ENCODE data around the gene TTLL11. TPM values are rescaled to one million over a fixed set of nuclear protein-coding genes. Genes with fewer than 3 reads are reported as not detected.
"Not testable (repeated sequence)": the region's sequence is repeated elsewhere in the genome, so short reads cannot be mapped to it uniquely, and the experiment has no call there.

Gene TTLL11
- polyA plus RNA-seq, 3 donors from 2014 or later = 3.1 to 8.3 (median 5.6) TPM

DNA sequence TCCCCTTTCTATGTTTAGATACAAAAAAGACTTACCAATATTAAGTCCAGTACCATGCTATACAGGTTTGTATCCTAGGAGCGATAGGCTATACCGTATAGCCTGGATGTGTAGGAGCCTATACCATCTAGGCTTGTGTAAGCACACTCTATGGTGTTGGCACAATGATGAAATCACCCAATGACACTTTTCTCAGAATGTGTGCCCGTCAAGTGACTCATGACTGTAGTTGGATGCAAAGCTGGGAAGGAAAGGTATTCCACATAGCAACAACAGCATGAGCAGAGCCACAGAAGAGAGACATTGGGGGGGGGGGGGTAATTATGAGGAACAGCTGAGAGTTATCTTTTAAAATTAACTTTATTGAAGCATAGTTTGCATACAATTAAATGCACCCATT, 63.2 kb downstream of the TTLL11 start:
- peaks cover 14 to 25% (median 17%) of the 10 kb centered on the region in 3 donors for H3K36me3 Mint-ChIP-seq
- H3K9me3 Mint-ChIP-seq = no peaks in the 10 kb centered on the region
- H3K4me1 Mint-ChIP-seq = no peaks in the 10 kb centered on the region
- no peak overlapping the region for H3K4me3 Mint-ChIP-seq
- H3K27me3 Mint-ChIP-seq (ENCODE audit: low read depth in 3 of 3) = peaks cover 0 to 3% (median 1%) of the 10 kb centered on the region in 3 donors
- no peak overlapping the region for H3K27ac Mint-ChIP-seq
- no peak for DNase-seq

DNA sequence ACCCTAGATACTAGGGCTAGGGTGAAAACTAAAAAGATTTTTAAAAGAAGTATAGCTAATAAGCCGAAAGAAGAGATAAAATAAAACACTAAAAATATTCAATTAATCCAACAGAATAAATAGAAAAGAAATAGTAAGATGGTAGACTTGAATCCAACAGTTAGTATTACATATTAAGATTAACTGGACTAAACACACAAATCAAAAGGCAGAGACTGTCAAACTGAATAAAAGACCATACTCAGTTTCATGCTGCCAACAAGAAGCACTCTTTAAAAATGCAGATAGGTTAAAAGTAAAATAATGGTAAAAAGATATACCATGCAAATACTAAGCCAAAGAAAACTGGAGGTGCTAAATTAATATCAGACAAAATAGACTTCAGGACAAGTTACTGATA, 65.0 kb downstream of the TTLL11 start:
- Mint-ChIP-seq H3K27ac (no peak overlapping the region), H3K27me3 (ENCODE audit: low read depth in 3 of 3) (peaks cover 0 to 2% (median 0%) of the 10 kb centered on the region in 3 donors), H3K4me3 (no peak overlapping the region), H3K36me3 (peaks cover 20 to 33% (median 24%) of the 10 kb centered on the region in 3 donors), H3K4me1 (no peaks in the 10 kb centered on the region), H3K9me3 (peaks cover 0 to 2% (median 0%) of the 10 kb centered on the region in 6 donors)
- DNase-seq = no peak

DNA sequence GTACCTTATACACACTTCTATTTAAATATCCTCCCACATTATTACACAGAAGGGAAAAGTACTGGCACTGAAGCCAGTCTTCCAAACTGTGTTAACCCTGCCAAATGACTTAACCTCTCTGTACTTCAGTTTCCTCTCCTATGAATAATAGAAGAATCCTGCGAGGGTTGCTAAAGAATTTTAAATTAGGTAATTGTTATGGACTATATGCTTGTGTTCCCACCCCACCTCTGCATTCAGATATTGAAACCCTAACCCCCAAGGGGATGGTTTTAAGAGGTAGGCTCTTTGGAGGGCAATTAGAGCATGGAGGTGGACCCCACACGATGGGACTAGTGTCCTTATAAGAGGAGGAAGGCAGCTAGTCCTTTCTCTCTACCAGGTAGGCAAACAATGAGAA, 72.7 kb downstream of the TTLL11 start:
- peaks cover 0 to 2% (median 2%) of the 10 kb centered on the region in 3 donors for H3K27me3 Mint-ChIP-seq (ENCODE audit: low read depth in 3 of 3)
- no peaks in the 10 kb centered on the region for H3K4me1 Mint-ChIP-seq
- DNase-seq = no peak
- H3K9me3 Mint-ChIP-seq = peaks cover 0 to 2% (median 0%) of the 10 kb centered on the region in 6 donors
- peak overlapping the region in 1 of 6 donors; percentile 32 for H3K27ac Mint-ChIP-seq
- H3K36me3 Mint-ChIP-seq = peaks cover 7 to 14% (median 7%) of the 10 kb centered on the region in 3 donors
- no peak overlapping the region for H3K4me3 Mint-ChIP-seq

DNA sequence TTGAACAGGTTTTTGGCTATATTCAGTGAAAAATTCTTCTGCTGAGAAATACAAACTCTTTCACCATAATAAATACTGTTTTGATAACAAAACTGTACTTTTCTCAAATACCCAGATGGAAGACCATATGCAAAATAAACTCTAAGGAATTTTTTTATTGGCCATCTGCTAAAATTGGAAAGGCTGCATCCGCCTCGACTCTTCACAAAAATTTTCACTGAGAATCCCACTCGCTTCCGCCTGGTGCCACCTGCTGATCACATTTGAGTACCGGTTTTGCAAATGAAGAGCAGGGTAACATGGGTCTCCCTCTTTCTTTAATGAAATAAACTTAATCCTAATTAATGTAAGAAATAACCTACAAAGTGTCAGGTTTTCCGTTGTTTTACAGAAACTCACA, 76.4 kb downstream of the TTLL11 start:
- Mint-ChIP-seq H3K27ac (no peak overlapping the region), H3K9me3 (no peaks in the 10 kb centered on the region), H3K4me1 (no peaks in the 10 kb centered on the region), H3K36me3 (peaks cover 0 to 5% (median 3%) of the 10 kb centered on the region in 3 donors), H3K27me3 (ENCODE audit: low read depth in 3 of 3) (peaks cover 0 to 2% (median 0%) of the 10 kb centered on the region in 3 donors), H3K4me3 (no peak overlapping the region)
- DNase-seq = no peak

DNA sequence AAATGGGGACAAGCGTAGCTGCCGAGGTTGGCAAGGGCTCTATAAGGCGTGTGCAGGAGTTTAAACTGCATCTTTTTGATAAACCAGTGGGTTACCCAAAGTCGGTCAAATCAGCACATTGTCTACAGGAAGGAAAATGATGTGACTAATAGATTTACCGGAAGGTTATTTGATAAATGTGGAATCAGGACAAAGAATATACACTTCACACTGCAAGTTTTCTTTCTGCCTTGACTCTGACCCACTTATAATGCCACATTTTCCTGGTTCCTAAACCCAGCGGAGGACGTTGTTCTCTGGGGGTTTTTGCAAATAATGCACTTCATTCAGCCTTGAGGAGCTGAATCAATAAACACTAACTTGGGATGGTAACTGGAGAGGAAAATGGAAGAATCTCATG, 76.8 kb downstream of the TTLL11 start:
- Mint-ChIP-seq H3K4me3 (no peak overlapping the region), H3K36me3 (peaks cover 0 to 5% (median 0%) of the 10 kb centered on the region in 3 donors), H3K27me3 (ENCODE audit: low read depth in 3 of 3) (peaks cover 0 to 2% (median 0%) of the 10 kb centered on the region in 3 donors), H3K27ac (peak overlapping the region in 1 of 6 donors; percentile 38), H3K4me1 (no peaks in the 10 kb centered on the region), H3K9me3 (no peaks in the 10 kb centered on the region)
- DNase-seq = no peak

DNA sequence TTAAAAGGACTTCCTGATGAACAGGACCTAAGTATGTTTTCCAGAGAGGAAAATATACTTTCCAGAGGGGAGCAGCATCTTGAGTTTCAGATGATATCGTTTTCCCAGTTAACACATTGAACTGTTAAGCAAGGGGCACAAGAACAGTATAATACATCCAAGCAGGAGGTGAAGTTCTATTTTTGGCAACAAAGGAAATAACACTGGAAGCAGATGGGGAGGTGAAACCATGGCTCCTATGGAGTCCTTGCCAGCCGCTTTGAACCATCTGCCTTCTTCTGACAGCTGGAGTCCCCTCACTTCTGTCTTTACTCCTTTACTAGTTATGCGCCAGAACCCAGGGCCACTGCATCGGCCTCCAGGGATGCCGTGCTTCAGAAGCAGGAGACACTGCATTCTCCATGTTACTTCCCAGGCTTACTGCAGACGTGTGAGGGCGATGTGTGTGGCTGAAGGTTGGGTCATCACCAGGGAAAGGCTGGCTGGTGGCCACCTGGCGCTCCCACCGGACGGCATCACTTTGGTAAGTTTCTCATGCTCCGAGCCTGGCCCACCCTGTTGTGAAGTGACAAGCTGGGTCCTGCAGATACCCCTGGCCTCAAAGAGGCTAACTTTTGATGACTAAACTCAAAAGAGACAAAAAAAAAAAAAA, 77.8 kb downstream of the TTLL11 start:
- no peak for DNase-seq
- H3K4me3 Mint-ChIP-seq = no peak overlapping the region
- no peaks in the 10 kb centered on the region for H3K4me1 Mint-ChIP-seq
- peaks cover 0 to 2% (median 0%) of the 10 kb centered on the region in 3 donors for H3K27me3 Mint-ChIP-seq (ENCODE audit: low read depth in 3 of 3)
- H3K9me3 Mint-ChIP-seq = no peaks in the 10 kb centered on the region
- no peak overlapping the region for H3K27ac Mint-ChIP-seq
- H3K36me3 Mint-ChIP-seq = peaks cover 0 to 5% (median 0%) of the 10 kb centered on the region in 3 donors

DNA sequence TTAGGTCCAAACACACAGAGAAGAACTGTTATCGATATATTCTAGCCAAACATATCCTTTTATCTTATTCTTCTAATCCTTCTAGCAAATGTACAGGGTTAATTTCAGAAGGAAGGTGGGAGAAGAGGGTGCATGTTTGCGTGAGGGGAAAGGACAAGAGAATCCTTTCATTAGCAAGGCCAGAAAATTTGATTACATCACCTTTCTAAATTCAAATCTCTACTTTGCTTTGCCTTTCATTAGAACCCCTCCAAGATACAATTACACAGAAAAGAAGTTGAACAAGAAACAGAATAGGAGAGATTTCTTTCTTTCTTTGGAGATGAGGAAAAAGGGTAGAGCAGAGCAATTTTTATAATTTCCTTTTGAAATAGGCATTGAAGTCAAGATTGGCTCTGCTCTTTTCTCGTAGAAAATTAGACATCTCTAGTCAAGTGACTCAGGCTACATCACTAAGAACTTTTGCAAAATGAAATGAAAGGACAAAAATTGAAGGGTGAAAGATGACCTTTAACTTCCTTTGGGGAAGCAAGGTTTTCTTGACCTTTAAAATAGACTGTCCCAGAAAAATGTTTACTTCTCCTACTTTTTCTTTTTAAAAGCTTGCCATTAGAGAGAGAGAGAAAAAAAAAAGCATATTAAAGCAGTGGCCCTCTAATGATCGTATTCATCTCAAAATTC, 81.2 kb downstream of the TTLL11 start:
- Mint-ChIP-seq H3K9me3 (no peaks in the 10 kb centered on the region), H3K4me1 (no peaks in the 10 kb centered on the region), H3K4me3 (no peak overlapping the region), H3K27ac (no peak overlapping the region), H3K27me3 (ENCODE audit: low read depth in 3 of 3) (peaks cover 0 to 1% (median 0%) of the 10 kb centered on the region in 3 donors), H3K36me3 (peaks cover 0 to 5% (median 0%) of the 10 kb centered on the region in 3 donors)
- no peak for DNase-seq

DNA sequence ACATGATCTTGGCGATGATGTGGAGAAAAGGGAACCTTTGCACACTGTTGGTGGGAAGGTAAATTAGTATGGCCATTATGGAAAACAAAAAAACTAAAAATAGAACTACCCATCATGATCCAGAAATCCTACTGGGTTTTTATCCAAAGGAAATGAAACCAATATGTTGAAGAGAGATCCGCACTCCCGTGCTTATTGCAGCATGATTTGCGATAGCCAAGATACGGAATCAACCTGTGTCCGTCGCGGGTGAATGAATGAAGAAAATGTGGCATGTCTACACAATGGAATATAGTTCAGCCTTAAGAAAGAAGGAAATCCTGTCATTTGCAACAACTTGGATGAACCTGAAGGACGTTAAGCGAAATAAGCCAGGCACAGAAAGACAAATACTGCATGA, 84.5 kb downstream of the TTLL11 start:
- no peak for DNase-seq
- H3K4me1 Mint-ChIP-seq = no peaks in the 10 kb centered on the region
- peaks cover 0 to 1% (median 0%) of the 10 kb centered on the region in 3 donors for H3K27me3 Mint-ChIP-seq (ENCODE audit: low read depth in 3 of 3)
- H3K9me3 Mint-ChIP-seq = no peaks in the 10 kb centered on the region
- no peak overlapping the region for H3K4me3 Mint-ChIP-seq
- H3K36me3 Mint-ChIP-seq = no peaks in the 10 kb centered on the region
- no peak overlapping the region for H3K27ac Mint-ChIP-seq

DNA sequence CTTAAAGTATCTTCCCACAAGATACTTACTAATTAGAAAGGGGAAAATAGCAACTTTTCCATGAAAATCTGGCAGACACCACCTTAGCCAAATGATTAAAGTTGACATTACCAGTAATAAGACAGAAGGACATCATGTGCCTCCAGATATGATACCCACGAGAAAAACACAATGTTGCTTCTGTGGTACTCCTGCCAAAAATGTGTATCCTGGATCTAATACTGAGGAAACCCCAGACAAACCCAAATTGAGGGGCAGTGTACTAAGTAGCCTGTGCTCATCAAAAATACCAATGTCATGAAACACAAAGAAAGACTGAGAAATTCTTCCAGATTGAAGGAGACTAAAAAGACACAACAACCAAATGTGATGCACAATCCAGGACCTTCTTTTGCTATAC, 85.3 kb downstream of the TTLL11 start:
- no peaks in the 10 kb centered on the region for H3K36me3 Mint-ChIP-seq
- peaks cover 0 to 1% (median 0%) of the 10 kb centered on the region in 3 donors for H3K27me3 Mint-ChIP-seq (ENCODE audit: low read depth in 3 of 3)
- no peak overlapping the region for H3K27ac Mint-ChIP-seq

DNA sequence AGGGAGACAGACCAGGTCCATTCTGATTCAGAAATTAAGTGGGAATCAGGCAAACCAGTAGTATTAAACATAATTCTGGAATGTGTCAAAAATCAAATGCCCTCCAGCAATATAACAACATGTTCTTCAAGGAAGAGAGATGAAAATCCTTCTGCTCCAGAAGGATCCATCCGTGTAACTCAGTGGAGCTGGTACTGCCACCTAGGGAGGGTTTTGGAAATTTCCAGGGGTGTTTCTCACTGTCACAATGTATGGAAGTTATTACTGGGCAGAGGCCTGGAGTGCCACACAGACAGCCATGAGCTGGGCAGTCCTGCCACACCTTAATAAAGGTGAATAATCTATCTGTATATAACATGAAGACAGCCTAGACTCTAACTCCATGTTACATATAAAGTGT, 87.5 kb downstream of the TTLL11 start:
- DNase-seq = no peak
- Mint-ChIP-seq H3K27me3 (ENCODE audit: low read depth in 3 of 3) (peaks cover 0 to 1% (median 0%) of the 10 kb centered on the region in 3 donors), H3K4me1 (no peaks in the 10 kb centered on the region), H3K9me3 (no peaks in the 10 kb centered on the region), H3K36me3 (no peaks in the 10 kb centered on the region), H3K4me3 (no peak overlapping the region), H3K27ac (no peak overlapping the region)

More for the DNA sequence above, 85.3 kb downstream of the TTLL11 start:
- H3K4me1 Mint-ChIP-seq = no peaks in the 10 kb centered on the region
- H3K9me3 Mint-ChIP-seq = no peaks in the 10 kb centered on the region
- DNase-seq = no peak
- H3K4me3 Mint-ChIP-seq = no peak overlapping the region

DNA sequence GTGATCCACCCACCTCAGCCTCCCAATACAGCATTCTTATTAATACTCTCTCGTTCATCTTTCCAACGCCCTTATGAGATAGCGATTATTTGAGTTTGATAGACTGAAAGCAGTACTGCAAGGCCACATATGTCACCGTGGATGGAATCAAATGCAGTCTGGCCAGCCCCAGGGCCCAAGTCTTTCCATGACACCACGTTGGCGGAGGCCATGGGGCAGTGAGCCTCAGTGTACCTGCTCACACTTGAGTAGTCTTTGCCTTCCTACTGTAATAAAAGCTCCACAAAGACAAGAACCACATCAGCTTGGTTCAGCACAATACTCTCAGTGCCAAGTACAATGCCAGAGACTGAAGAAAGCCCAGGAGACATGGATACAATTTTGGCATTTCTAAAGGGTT, 88.5 kb downstream of the TTLL11 start:
- H3K36me3 Mint-ChIP-seq = no peaks in the 10 kb centered on the region
- H3K4me3 Mint-ChIP-seq = no peak overlapping the region
- no peaks in the 10 kb centered on the region for H3K9me3 Mint-ChIP-seq
- H3K27me3 Mint-ChIP-seq (ENCODE audit: low read depth in 3 of 3) = peaks cover 0 to 1% (median 0%) of the 10 kb centered on the region in 3 donors
- no peak for DNase-seq
- H3K27ac Mint-ChIP-seq = no peak overlapping the region
- no peaks in the 10 kb centered on the region for H3K4me1 Mint-ChIP-seq

DNA sequence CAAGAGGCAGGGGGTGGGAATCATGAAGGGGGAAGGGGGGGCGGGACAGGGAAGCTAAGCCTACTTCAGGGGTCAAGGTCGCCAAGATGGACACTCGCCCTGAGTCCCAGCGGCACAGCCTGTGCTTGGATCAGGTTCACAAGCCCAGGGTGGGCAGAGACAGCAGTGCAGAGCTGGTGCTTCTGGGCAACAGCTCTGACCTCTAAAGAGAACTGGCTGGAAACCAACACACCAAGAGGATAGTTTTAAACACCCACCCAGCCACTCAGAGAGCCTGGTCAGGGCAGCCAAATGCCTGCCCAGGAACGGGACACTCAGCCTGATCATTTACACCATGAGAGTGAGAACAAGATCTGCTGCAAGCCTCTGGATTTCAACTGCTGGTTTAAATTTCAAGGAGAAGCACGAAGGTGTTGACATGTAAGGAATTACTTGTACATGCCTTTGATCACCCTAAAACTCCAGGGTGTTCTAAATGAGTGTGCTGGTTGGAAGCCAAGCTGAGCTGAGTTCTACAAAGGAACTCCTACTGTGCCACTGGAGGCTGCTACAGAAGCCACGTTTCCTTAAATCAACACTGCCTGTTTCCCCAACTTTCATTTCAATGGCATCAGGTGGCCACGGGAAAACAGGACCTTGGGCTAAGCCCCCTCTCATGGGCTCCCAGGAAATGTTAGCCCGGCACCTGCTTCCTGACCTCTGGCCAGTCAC, 91.5 kb downstream of the TTLL11 start:
- Mint-ChIP-seq H3K27ac (no peak overlapping the region), H3K9me3 (no peaks in the 10 kb centered on the region), H3K4me3 (no peak overlapping the region), H3K4me1 (no peaks in the 10 kb centered on the region), H3K27me3 (ENCODE audit: low read depth in 3 of 3) (peaks cover 0 to 2% (median 0%) of the 10 kb centered on the region in 3 donors), H3K36me3 (no peaks in the 10 kb centered on the region)
- no peak for DNase-seq

DNA sequence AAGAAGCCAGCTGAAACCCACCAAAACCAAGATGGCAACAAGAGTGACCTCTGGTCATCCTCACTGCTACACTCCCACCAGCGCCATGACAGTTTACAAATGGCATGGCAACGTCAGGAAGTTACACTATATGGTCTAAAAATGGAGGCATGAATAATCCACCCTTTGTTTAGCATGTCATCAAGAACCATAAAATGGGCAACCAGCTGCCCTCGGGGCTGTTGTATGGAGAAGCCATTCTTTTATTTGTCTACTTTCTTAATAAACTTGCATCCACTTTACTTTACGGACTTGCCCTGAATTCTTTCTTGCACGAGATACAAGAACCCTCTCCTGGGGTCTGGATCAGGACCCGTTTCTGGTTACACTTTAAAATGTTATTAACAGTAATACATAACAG, 92.6 kb downstream of the TTLL11 start:
- H3K27ac Mint-ChIP-seq; DNase-seq; H3K27me3 Mint-ChIP-seq (ENCODE audit: low read depth in 3 of 3); H3K9me3 Mint-ChIP-seq; H3K4me1 Mint-ChIP-seq; H3K36me3 Mint-ChIP-seq; H3K4me3 Mint-ChIP-seq: not testable (repeated sequence)

DNA sequence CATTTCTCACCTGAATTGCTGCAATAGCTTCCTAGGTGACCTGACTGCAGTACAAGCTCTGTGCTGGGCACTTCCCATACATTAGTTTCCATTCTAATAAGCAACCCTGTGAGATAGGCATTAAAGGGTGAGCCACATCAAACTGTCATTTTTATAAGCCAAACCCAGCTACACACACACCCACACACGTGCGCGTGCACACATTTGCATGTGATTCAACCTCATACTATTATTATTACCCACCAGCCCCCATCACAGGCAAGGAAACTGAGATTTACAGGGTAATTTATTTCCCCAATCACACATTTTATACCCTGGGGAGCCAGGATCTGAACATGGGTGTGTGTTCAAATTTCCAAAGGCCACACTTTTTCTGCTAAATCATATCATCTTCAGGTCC, 93.6 kb downstream of the TTLL11 start:
- no peak overlapping the region for H3K27ac Mint-ChIP-seq
- peaks cover 0 to 2% (median 0%) of the 10 kb centered on the region in 3 donors for H3K27me3 Mint-ChIP-seq (ENCODE audit: low read depth in 3 of 3)
- H3K9me3 Mint-ChIP-seq = no peaks in the 10 kb centered on the region
- H3K36me3 Mint-ChIP-seq = no peaks in the 10 kb centered on the region
- no peak overlapping the region for H3K4me3 Mint-ChIP-seq
- no peaks in the 10 kb centered on the region for H3K4me1 Mint-ChIP-seq
- no peak for DNase-seq

All from immature natural killer cell (primary cell).